ENCODE results near the gene HSF5.
A peak's percentile ranks its signal among the peaks of the same experiment; 100 is the strongest.

HSF5 gene, protein sequence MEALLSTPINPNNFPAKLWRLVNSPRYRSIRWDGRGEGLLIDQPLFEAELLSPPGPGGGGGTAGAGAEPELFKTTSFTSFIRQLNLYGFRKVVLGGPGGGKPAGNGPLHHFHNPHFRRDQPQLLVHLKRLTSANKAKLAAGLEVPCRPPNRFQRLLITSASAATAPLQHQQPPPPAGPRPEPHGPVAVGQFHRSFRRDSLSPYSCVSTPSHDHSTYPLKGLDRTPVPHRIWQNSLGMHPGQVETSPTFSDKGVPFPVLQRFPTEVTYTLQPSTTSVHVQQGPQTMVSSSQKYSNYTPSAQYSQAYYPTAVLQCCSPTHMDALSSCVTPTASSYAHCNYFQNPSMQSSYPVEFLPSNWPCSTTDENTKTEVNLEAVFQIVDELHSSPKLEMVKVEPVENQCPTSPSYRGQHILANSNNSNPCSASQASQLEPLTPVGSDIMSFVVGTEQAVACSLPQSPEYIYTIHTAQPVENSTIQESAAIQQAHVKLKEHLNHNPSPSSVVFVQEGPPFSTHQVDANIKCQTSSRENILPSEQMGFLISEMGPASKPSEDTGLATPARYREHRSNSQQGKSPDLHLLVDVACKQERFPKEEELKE

DNA sequence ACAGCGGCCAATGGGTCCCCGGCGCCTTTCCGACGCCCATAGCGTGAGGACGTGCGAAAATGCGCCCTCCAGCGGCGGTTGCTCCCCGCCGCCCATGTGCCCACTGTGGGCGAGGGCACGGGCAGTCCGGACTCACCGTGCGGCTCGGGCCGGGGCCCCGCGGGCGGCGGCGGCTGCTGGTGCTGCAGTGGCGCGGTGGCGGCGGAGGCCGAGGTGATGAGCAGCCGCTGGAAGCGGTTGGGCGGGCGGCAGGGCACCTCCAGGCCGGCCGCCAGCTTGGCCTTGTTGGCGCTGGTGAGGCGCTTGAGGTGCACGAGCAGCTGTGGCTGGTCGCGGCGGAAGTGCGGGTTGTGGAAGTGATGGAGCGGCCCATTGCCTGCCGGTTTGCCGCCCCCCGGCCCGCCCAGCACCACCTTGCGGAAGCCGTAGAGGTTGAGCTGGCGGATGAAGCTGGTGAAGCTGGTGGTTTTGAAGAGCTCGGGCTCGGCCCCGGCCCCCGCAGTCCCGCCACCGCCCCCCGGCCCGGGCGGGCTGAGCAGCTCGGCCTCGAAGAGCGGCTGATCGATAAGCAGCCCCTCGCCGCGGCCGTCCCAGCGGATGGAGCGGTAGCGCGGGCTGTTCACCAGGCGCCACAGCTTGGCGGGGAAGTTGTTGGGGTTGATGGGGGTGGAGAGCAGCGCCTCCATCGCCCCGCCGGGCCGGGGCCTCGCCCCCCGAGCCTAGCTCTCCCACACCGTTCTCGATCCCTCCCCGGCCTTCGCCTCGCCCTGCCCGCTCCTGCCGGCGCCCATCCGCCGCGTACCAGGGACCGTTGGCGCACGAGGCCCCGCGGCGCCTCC lies at the start of gene HSF5:
TSS of gene HSF5 (minus strand) at position 820 of the 839 bp plus-strand sequence. CDS start at position 686, 134 bp downstream.
- peak; percentile 41 to 54 (median 46) for DNase-seq (ENCODE audit: low read depth in 4 of 4, low spot score in 1 of 4)

DNA sequence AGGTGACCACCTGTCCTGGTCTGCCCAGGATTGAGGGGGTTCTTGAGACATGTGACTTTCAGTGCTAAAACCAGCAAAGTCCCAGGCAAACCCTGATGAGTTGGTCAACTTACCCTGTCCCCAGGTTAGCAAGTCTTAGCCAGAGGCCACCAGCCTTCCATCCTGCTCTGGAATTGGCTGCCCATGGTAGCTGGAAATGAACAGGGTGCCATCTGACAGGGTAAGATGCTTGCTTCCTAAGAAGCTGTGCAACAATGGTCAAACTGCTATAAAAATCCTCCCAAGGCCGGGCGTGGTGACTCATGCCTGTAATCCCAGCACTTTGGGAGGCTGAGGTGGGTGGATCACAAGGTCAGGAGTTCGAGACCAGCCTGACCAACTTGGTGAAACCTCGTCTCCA lies 49.1 kb upstream of the HSF5 start:
- no peak for DNase-seq (ENCODE audit: low read depth in 4 of 4, low spot score in 1 of 4)

DNA sequence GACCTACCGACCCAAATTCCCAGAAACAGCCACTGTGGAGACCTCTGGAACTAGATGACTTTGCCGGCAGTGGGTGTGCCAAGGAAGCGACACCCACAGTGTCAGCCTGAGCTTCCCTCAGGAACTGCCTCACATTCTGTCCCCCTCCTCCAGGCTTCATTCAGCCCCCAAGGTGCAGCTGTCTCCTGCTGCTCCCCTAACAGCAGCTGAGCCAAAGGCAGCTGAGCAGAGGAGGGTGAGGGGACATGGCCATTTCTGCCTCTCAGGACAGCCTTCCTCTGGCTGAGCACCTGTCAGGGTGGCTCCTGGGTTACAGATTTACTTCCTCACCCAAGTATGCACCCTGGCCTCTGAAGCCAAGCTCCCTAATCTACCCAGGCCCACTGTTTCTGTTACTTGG lies 48.3 kb upstream of the HSF5 start:
- no peak for DNase-seq (ENCODE audit: low read depth in 4 of 4, low spot score in 1 of 4)

DNA sequence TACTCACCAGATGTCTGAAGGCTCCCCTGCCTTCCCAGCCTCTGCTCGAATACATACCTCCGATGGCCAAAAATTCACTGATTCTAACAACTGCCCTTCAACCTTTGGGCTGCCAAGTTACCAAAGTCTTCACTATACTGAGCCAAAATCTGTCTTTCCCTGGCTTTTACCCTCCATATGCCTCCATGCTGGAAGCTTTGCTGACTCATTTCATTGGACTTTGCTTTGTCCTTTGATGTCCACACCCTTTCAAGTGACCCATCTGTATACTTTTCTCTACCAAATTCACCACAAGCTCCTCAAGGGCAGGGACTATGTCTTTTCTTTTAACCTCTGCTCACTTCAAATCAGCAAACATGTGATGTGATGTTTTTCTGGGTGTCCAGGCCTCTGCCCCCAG lies 47.2 kb upstream of the HSF5 start:
- no peak for DNase-seq (ENCODE audit: low read depth in 4 of 4, low spot score in 1 of 4)

DNA sequence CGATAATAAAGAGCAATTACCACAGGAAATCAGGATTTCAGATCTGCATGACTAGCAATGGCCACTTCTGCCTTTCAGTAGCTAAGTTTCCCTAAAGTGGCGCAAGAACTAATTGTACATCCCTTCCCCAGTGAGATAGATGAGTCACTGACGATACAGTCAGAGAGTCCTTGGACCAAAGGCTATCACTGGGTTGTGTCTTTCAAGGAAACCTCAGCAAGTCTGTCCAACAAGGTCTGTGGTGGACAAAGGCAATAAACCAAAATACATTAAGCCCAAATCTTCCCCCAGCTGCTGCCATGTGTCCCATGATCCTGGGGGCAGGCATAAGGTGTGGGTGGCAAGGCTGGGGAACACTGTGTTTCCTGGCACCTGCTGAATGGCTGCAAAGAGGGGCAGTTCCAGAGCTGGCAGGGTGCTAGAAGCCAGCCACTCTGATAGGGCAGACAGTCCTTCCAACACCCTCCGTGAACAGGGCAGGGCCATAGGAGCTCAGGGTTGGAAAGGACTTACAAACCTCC lies 46.8 kb upstream of the HSF5 start:
- DNase-seq (ENCODE audit: low read depth in 4 of 4, low spot score in 1 of 4): no peak

DNA sequence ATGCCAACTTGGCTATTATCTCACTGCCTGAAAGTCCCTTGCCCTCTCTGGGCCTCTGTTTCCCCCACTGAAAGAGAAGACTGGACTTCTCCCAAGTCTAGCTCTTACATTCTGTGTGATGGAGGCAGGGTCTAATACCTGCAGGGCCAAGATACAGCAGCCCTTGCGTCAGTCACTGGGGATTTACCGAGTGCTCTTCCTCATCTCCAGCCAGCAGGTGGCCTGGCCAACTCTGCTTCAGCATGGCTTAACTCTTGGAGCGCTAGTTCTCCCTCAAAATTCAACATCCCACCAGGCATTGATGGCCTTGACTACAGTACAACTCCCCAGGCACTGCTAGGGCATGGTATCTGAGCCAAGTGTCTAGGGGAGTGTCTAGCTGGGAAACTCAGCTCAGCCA lies 46.1 kb upstream of the HSF5 start:
- DNase-seq (ENCODE audit: low read depth in 4 of 4, low spot score in 1 of 4): no peak

DNA sequence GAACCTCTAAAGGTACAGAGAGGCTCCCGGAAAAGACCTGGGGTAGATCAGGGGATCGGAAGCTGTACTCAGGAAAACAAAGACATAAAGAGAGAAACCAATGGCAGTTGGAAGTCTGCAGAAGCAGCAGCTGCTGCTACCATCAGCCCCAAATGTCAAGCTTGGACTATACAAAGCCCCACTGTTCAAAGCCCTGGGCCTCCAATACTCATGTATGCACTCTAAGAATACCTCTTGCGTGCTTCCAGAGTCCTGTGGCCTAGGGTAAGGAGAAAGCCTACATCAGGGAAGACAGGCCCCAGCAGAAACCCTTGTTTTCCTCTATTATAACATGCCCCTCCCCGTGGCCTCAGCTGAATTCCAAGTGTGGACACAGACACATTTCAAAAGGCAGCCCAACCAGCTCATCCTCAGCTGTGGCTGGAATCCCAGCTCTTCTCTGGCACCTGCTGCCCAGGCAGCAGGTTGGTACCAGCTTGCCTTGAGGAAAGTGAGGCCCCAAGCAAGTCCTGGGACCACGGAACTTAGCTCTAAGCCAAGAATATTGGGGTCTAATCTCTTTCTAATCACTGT lies 45.5 kb upstream of the HSF5 start:
- DNase-seq (ENCODE audit: low read depth in 4 of 4, low spot score in 1 of 4): no peak

DNA sequence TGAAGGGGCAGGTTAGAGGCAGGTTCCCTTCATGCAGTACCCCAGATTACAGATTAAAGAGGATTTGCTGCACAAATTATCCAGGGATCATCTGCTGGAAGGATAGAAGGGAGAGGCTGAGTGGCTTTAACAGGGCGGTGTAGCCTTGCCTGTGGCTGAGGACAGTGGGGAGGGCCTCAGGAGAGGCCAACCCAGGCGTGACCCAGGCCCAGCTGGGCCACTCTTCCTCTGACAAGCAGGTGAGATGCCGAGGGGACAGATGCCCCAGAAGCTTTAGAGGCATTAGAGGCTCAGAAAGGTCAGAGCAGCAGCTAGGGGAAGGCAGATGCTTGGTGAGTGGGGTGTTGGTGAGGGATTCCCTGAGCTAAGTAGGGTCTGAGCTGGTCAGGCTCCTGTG lies 44.3 kb upstream of the HSF5 start:
- DNase-seq (ENCODE audit: low read depth in 4 of 4, low spot score in 1 of 4): no peak

DNA sequence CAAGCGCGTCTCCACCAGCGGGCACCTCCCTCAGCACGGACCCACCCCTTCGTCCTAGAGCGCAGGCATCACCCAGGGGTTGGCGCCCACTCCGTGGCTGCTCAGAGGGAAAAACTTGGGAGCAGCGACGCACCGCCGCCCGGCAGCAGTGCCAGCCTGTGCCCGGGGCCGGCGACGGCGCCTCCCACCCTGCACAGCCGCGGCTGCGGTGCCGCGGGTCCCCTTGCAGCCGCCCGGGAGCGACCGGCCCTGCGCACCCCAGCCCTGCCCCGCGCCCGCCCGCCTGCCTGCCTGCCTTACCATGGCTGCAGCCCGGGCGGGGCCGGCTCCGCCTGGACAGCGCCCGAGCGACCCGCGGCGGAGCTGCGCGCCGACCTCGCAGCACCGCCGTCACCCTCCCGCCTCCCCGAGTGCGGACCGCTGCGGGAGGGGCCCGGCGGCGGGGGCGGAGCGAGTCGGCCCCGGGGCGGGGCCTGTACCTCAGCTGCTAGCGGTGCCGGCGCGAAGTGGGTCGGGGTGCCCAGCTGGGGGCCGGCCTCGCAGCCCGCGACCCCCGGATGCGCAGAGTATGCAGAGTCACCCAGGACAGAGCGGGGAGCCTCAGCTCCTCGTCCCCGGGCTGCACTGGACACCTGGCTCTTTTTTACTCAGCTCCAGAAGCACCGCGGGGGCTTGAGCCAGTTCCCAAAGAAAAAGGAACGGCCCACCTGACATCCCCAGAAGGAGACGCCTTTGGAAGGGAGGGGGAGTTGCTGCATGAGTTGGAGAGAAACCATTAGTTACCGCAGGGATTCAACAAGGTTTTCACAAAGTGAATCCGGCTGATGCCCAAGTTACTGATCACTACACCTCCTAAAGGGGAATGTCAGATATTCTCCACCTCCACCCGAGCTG lies 43.7 kb upstream of the HSF5 start:
- peak in 2 of 4 experiments; percentile 36 to 42 for DNase-seq (ENCODE audit: low read depth in 4 of 4, low spot score in 1 of 4)

DNA sequence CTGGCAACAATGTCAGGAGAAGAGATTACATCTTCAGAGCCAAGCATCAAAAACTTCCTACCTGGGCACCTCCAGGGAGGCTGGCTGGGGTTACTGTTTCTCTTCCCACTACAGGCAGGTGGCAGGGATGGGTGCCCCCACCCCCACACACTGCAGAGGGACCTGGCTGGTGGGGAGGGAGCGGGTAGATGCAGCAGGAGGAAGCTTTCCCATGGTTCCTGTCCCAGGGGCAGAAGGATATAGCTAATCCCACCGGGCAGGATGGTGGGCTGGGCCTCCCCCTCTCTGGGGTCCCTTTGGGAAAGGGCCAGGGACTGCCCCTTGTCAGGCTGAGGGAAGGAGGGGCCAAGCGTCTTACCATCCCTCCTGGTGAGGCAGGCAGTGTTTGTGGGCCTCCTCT lies 42.9 kb upstream of the HSF5 start:
- DNase-seq (ENCODE audit: low read depth in 4 of 4, low spot score in 1 of 4): no peak

DNA sequence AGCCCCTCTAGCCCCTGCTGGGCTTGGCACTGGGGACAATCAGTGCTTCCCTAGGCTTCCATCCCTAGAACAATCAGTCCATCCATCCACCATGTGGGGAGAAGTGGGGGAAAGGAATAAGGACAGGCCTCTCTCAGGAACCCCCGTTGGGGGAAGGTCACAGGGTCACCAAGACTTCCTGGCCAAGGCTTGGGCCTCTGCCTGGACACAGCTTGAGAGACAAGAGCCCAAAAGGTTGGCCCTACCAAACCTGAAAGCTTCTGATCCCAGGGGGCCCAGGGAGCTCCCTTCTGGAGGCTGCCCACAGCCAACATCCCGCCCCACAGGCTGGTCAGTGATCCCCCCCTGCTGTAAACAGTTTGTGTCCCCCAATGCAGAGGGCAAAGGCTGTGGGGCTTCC lies 42.4 kb upstream of the HSF5 start:
- no peak for DNase-seq (ENCODE audit: low read depth in 4 of 4, low spot score in 1 of 4)

DNA sequence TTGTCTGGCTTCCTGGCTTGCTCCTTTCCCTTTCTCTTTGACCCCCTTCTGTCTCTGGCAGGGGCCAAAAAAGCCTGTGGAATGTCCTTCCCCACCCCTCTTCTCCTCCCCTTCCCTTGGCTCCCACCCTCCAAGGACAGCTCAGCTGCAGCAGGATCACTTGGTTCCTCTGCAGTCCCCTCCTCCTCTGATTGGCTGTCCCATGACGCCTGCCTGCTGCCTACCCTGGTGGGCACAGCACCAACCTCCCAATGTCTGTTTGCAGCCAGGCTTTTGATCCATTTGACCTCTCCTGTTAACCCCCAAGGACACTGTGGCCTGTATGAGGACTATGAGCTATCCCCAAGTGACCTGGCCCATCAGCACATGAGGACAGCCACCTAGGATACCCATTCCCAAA lies 41.1 kb upstream of the HSF5 start:
- no peak for DNase-seq (ENCODE audit: low read depth in 4 of 4, low spot score in 1 of 4)

DNA sequence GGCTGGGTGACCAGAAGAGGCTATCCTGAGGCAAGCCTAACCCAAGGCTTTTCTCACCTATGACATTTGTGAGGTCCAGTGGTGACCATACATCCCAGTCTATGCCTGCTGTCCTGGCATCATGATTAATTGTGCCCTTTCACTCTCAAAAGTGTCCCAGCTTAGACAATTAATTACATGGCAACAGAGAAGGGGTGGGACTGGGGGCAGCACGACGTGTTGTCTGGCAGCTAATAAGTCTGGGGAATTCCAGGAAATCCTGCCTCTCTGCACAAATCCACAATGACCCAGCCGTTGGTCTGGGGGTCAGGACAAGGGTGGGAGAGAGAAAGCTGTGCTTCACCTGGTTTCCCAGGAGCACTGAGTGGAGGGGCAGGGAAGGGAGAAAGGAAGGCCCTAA lies 40.2 kb upstream of the HSF5 start:
- no peak for DNase-seq (ENCODE audit: low read depth in 4 of 4, low spot score in 1 of 4)

DNA sequence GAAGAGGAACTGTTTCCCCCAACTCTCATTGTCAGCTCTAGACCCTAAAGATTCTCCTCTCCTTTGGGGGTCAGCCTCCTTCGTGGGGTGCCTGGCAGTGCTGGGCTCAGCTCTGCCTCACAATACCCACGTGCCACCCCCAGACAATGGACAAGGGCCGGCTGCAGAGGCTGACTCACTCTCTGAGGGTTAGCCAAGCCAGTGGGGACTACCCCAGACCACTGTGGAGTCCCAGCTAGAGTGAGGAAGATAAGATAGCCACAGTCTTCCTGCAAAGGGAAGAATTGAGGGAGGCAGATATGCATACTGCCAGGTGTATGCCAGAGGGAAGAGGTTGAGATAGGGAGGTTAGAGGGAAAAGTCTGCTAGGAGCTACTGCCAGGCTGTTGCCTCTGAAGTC lies 39.7 kb upstream of the HSF5 start:
- no peak for DNase-seq (ENCODE audit: low read depth in 4 of 4, low spot score in 1 of 4)

DNA sequence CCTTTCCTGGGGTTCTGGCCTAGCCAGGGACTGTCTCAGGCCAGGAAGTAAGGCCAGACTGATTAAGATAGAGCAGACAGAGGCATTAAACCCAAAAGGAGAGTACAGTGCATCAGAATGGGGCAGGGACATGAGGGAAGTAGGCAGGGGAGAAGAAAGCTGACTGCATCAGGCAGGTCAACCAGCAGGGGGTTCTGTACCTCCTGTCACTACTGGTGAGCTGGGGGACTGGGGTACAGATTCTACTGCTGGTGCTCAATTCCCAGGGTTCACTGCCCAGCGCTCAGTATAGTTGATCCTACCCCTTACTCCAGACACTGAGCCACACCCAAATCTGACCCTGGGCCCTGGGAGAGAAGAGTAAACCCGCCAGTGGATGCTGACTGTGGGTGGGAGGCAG lies 39.1 kb upstream of the HSF5 start:
- no peak for DNase-seq (ENCODE audit: low read depth in 4 of 4, low spot score in 1 of 4)

DNA sequence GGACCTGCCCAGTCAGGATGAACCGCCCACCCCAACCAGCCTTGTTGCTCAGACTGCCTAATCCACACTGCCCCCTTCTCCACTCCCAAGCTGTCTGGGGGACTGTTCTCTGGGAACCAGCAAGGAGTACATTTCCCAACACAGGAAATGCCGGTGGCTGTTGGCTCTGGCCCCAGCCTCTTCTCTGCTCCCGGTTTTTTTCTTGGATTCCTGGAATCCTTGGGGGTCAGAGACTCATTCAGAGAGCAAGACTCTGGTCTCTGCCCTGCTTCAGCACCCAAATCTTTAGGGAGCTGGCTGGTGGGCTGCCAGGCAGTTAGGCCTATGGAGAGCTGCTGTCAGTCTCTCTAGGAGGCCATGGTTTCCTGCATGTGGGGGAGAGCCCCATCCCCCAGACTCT lies 37.0 kb upstream of the HSF5 start:
- DNase-seq (ENCODE audit: low read depth in 4 of 4, low spot score in 1 of 4): no peak

DNA sequence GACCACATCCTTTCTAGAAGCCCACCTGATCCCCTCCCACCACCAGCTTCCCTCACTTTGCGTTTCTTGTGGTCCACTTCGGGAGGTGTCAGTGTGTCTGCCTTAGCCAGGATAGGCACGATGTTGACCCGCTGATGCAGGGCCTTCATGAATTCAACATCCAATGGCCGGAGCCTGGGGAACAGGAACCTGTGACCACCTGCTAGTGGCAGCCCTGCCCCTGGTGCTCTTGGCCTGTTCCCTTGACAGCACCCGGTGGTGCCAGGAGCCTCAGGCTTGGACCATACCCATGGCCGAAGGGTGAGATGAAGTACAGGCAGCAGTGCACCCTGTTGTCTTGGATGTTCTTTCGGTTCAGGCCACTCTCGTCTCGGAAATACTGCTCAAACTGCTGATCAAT lies 33.5 kb upstream of the HSF5 start:
- no peak for DNase-seq (ENCODE audit: low read depth in 4 of 4, low spot score in 1 of 4)

DNA sequence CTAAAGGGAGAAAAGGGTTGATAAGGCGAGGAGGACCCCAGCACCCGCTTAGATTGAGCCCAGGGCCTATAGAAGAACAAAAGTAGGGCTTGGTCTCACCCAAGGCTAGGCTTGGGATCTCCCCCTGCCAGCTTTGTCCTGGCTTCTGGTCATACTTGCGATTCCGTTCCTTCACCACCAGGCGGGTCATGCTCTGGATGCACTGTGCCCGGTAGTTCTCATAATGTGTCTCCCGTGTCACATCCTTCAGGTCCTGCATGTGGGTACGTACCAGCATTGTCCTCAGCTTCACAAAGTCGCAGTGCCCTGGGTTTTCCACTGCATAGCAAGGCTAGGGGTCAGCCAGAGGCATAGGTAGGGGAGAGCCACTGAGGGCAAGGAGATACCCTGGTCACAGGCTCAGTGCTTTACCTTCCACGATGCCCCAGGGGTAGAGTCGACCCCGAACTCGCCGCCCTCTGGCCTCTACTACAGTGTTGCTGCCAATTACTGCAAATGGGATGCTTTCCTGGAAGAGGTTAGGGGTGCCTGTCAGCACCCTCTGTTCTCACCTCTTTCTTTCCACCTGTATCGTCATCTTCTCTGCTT lies 32.7 kb upstream of the HSF5 start:
- DNase-seq (ENCODE audit: low read depth in 4 of 4, low spot score in 1 of 4): no peak

DNA sequence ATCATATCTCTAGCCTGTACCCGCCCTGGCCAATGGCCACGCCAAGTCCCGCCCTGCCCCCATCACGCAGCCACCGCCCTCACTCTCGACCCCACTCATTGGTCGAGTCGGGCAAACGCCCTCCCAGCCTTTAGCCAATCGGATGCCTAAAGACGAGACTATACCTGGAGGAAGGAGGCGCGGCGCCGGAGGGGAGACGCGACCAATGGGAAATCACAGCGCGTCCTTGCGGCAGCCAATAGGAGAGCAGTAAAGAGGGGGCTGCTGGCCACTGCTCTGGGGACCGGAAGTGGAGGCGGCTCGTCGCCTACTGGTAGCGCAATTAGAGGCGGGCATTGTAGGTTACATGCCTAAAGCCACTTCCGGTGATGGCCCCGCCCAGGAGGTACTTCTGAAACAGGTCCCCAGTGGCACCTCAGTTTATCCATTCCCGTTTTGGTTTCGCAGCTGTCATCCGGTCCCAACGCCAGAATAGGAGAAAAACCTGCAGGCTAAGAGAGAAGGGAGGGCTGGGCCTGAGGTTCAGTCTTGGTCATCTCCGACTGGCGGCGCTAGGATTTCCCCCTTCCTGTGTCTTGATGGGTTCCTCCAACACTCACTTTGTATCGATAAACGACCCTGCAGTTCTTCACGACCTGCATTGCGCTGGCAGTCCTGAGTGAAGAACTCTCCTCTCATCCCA lies 29.9 kb upstream of the HSF5 start:
- DNase-seq (ENCODE audit: low read depth in 4 of 4, low spot score in 1 of 4): peak; percentile 97 to 99 (median 98)

Measured in stimulated activated CD4-positive, alpha-beta T cell treated with anti-CD3 and anti-CD28 coated beads, Interleukin-1b, Interleukin-23, amount 100 ng/mL, for 24 hours (primary cell).